Stimulated activated CD8-positive, alpha-beta memory T cell treated with anti-CD3 and anti-CD28 coated beads, Interleukin-2, amount 100 ng/mL, for 48 hours (primary cell): ENCODE data around the gene CDC34.
A peak's percentile ranks its signal among the peaks of the same experiment; 100 is the strongest.

Experiments used
- DNase-seq, 2 donors: peaks; one replicate each; pipeline ENCODE4 v3.0.0-alpha.2; 2020; ENCODE audit warnings: low read depth in 2 of 2

Gene CDC34, protein sequence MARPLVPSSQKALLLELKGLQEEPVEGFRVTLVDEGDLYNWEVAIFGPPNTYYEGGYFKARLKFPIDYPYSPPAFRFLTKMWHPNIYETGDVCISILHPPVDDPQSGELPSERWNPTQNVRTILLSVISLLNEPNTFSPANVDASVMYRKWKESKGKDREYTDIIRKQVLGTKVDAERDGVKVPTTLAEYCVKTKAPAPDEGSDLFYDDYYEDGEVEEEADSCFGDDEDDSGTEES

GRCh38 chr19:531753-532560, at the start of gene CDC34:
TSS of gene CDC34 (plus strand) at chr19:531760. CDS start at chr19:531932, 172 bp downstream.
- DNase-seq, result no peak

DNA sequence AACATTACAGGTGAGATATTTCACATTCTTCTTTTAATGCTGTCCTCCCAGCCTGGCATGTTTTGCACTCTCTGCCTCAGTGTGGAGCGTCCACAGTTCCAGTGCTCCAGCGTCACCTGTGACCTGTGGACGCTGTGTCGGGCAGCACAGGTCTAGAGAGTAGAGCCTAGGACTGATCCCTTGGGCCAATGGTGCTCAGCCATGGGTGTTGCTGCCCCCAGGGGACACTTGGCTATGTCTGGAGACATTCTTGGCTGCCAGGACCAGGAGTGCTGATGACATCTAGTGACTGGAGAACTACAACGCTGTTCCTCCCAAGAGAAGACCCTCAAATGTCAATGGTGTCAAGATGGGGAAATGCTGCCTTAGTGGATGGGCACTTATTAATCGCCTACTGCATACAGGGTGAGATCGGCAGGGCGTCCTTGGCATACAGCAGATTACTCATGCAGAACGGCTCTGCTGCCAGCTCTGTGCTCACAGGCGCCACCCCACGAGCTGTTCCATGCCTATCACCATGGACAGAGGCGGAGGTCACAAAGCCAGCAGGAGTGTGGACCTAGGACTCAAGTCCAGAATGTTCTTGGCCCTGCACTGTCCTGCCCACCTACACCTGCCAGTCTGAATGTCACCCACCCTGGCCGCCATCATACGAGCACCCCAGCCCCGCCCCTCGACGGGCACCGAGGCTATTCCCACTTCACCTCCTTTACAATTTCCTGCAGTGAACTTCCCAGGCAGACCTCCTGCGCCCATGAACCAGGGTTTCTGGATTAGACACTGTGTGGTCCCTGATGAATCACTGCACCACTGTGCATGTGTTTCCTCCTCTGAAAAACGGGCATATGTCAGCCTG, 49.1 kb upstream of the CDC34 start:
- DNase-seq, result no peak

GRCh38 chr19:483332-484072, 48.1 kb upstream of the CDC34 start:
- no peak for DNase-seq

DNA sequence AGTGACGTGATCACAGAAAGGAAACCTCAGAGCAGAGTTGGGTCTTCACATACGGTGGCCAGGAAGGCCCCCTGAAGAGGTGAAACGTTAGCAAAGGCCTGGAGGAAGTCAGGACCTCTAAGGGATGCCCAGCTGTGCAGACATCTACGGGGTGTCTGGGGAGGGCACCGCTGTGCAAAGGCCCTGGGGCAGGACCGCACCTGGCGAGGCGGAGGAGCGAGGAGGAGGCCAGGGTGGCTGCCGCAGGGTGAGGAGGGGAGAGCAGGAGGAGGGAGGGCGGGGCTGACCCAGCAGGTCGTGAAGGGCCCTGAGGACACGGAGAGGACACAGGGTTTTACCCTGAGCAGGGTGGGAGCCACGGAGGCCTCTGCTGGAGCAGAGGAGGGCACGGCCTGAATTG, 47.1 kb upstream of the CDC34 start:
- no peak for DNase-seq

GRCh38 chr19:485077-485476, 46.5 kb upstream of the CDC34 start:
- no peak for DNase-seq

DNA sequence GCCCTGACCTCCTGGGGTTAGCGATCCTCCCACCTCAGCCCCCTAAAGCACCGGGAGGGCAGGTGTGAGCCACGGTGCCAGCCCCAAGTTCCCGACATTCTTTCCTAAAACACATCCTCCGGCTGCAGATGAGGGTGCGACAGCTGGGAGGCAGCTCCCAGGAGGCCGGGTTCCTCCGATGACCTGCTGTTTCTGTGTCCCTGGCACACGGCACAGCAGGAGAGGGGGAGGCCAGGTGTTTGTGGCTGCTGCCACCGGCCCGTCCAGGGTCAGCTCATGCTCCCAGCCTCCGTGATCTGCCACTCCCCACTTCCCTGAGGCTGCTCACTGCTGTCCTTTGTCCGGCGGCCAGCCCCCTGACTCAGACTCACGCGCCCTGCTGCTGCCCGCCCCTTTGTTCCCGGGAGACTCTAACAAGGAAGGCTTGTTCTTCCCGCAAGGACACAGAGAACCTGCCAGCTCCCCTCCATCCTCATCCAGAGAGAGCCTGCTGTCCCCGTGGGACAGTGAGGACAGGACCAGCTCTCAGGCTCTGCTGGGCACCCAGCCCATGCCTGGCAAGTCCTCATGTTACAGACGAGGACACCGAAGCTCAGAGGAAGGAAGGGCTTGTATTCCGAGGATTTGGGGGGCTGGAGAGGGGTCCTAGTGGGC, 45.9 kb upstream of the CDC34 start:
- no peak for DNase-seq

GRCh38 chr19:488505-489417, 42.8 kb upstream of the CDC34 start:
- peak; percentile 89 to 93 for DNase-seq

DNA sequence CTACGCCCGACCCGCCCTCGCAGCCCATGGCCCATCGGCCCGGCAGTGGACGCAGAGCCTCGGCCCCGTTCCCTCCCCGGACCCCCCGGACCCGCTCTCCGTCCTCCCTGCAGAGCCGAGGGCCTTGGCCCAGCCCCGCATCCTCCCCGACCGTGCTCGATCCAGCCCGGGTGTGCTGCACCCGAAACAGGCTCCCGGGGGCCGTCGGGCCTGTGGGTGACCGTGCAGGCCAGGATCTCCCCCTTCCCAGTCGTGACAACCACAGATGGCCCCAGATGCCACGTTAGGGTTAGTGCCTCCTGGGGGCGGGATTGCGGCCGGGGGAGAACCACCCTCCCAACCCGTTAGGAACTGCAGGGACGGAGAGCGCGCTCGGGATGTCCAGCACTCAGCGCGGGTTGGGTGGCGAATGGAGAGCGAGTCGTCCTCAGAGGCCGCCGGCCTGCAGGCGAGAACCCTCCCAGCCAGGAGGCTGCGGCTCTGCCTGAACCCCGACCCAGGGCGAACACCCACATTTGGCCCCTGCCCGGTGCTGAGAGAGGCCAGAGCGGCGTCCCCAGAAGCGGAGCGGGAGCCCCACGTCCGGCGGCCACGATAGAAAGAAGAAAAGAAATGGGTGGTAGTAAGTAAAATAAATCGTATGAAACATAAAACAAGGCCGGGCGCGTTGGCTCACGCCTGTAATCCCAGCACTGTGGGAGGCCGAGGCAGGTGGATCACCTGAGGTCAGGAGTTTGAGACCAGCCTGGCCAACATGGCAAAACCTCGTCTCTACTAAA, 42.0 kb upstream of the CDC34 start:
- DNase-seq, result no peak

GRCh38 chr19:491146-491741, 40.3 kb upstream of the CDC34 start:
- no peak for DNase-seq

DNA sequence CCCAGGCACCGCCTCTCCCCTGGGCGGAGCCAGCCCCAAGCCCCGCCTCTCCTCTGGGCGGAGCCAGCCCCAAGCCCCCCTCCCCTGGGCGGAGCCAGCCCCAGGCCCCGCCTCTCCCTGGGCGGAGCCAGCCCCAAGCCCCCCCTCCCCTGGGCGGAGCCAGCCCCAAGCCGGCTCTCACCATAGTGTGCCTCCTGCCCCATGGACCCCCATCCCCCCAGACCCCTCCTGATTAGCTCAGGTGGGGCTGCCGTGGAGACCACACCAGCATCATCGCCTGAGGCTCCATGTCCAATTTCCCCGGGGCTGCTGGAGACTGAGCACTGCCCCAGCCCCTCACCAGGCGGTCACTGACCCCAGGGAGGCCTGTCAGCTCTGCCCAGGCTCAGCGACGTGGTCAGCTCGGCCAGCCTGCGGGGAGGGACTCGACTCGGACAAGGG, 39.4 kb upstream of the CDC34 start:
- DNase-seq, result no peak

- no peak for DNase-seq
These were observed 38.0 kb upstream of the CDC34 start for GRCh38 chr19:493391-494170.

GRCh38 chr19:494171-495080, 37.1 kb upstream of the CDC34 start:
- DNase-seq, result no peak

- no peak for DNase-seq
These were observed 36.5 kb upstream of the CDC34 start for GRCh38 chr19:495081-495401.

GRCh38 chr19:495402-496111, 36.0 kb upstream of the CDC34 start:
- DNase-seq, result peak in 1 of 2 donors; percentile 51

GRCh38 chr19:496112-496665, 35.4 kb upstream of the CDC34 start, which contains the start of gene MADCAM1:
TSS of gene MADCAM1 (plus strand) at chr19:496486. CDS start at chr19:496500, 14 bp downstream.
- DNase-seq, result no peak

GRCh38 chr19:496986-497385, 34.6 kb upstream of the CDC34 start:
- no peak for DNase-seq
